Neural cell (in vitro differentiated cells): ENCODE results near the gene DBF4B. TPM values are rescaled to one million over a fixed set of nuclear protein-coding genes. Genes with fewer than 3 reads are reported as not detected.

Experiments
- H2AFZ ChIP-seq: fragments of 200-600, 300-800 bp; sonication (generic), shearing (Covaris generic); 2 replicates; pipeline ENCODE4 v1.6.0; 2014; ENCODE audit warnings: low read depth, mild to moderate bottlenecking, antibody characterized with exemption, low read length, moderate library complexity
- H3F3A ChIP-seq: fragments of 200-600 bp; shearing (Covaris generic); 2 replicates; pipeline ENCODE4 v1.6.1; 2016; ENCODE audit warnings: mild to moderate bottlenecking, moderate library complexity, mixed read lengths, antibody characterized with exemption, low read length; ENCODE audit not compliant: insufficient read depth, poor library complexity, severe bottlenecking
- H3K27ac ChIP-seq: fragments of 200-600, 300-800 bp; sonication (generic), shearing (Covaris generic); 2 replicates; pipeline ENCODE4 v1.5.1; 2014; ENCODE audit warnings: mild to moderate bottlenecking, low read length, moderate library complexity
- H3K27me3 ChIP-seq: fragments of 300-800, 200-600 bp; sonication (generic), shearing (Covaris generic); 2 replicates; pipeline ENCODE4 v1.6.0; 2014; ENCODE audit warnings: mild to moderate bottlenecking, low read depth, low read length, moderate library complexity; ENCODE audit not compliant: insufficient read depth
- H3K36me3 ChIP-seq: fragments of 300-800, 200-600 bp; sonication (generic), shearing (Covaris generic); 2 replicates; pipeline ENCODE4 v1.5.1; 2014; ENCODE audit warnings: mild to moderate bottlenecking, antibody characterized with exemption, low read length, moderate library complexity; ENCODE audit not compliant: insufficient read depth
- H3K4me2 ChIP-seq: fragments of 300-800, 200-600 bp; sonication (generic), shearing (Covaris generic); 2 replicates; pipeline ENCODE4 v1.6.0; 2014; ENCODE audit warnings: mild to moderate bottlenecking, low read length
- H3K4me3 ChIP-seq: fragments of 300-800, 200-600 bp; sonication (generic), shearing (Covaris generic); 2 replicates; pipeline ENCODE4 v1.5.1; 2014; ENCODE audit warnings: mild to moderate bottlenecking, low read length, moderate library complexity
- H3K79me2 ChIP-seq: fragments of 200-600 bp; shearing (Covaris generic); replicated peaks from 2 replicates; pipeline ENCODE4 v1.6.0; 2014; ENCODE audit warnings: mild to moderate bottlenecking, low read length, moderate library complexity; ENCODE audit not compliant: insufficient read depth
- H3K9ac ChIP-seq: fragments of 300-800, 200-600 bp; sonication (generic), shearing (Covaris generic); 2 replicates; pipeline ENCODE4 v1.6.1; 2016; ENCODE audit warnings: mild to moderate bottlenecking, low read length, mixed read lengths
- H3K9me2 ChIP-seq: fragments of 200-600 bp; shearing (Covaris generic); 2 replicates; pipeline ENCODE4 v1.6.1; 2016; ENCODE audit warnings: mild to moderate bottlenecking, low read length, mixed read lengths; ENCODE audit not compliant: insufficient read depth
- H3K9me3 ChIP-seq: fragments of 200-600, 300-800 bp; sonication (generic), shearing (Covaris generic); 2 replicates; pipeline ENCODE4 v1.6.1; 2016; ENCODE audit warnings: mild to moderate bottlenecking, mixed run types, low read length, moderate library complexity, mixed read lengths
- H4K20me1 ChIP-seq: fragments of 200-600 bp; shearing (Covaris generic); 2 replicates; pipeline ENCODE4 v1.6.1; 2016; ENCODE audit warnings: mild to moderate bottlenecking, mixed run types; ENCODE audit not compliant: insufficient read depth
- CTCF ChIP-seq: fragments of 450-650 bp; IDR thresholded peaks from 2 replicates; pipeline ENCODE4 v1.5.1; 2014; ENCODE audit warnings: antibody characterized with exemption, mild to moderate bottlenecking, moderate library complexity; ENCODE audit not compliant: poor library complexity, severe bottlenecking
- EP300 ChIP-seq: fragments of 450-650 bp; conservative IDR thresholded peaks from 2 replicates; pipeline ENCODE4 v1.6.1; 2014; ENCODE audit warnings: antibody characterized with exemption, mild to moderate bottlenecking, moderate library complexity; ENCODE audit not compliant: poor library complexity, severe bottlenecking
- EZH2 ChIP-seq: fragments of 200-600, 300-800 bp; shearing (Covaris generic), sonication (generic); IDR thresholded peaks from 2 replicates; pipeline ENCODE4 v1.6.1; 2014; ENCODE audit warnings: antibody characterized with exemption, low read length, borderline replicate concordance, mild to moderate bottlenecking; ENCODE audit not compliant: insufficient read depth, poor library complexity, severe bottlenecking
- MXI1 ChIP-seq: fragments of 450-650 bp; conservative IDR thresholded peaks from 2 replicates; pipeline ENCODE4 v1.6.1; 2014; ENCODE audit warnings: antibody characterized with exemption, mild to moderate bottlenecking; ENCODE audit not compliant: poor library complexity, severe bottlenecking
- POLR2AphosphoS5 ChIP-seq: IDR thresholded peaks from 2 replicates; pipeline ENCODE4 v1.6.1; 2012
- RAD21 ChIP-seq: fragments of 450-650 bp; conservative IDR thresholded peaks from 2 replicates; pipeline ENCODE4 v1.6.1; 2014; ENCODE audit warnings: antibody characterized with exemption, mild to moderate bottlenecking, moderate library complexity
- REST ChIP-seq: IDR thresholded peaks from 2 replicates; pipeline ENCODE4 v1.6.1; 2012; ENCODE audit warnings: borderline replicate concordance
- SMC3 ChIP-seq: fragments of 450-650 bp; conservative IDR thresholded peaks from 2 replicates; pipeline ENCODE4 v1.6.1; 2014; ENCODE audit warnings: antibody characterized with exemption, mild to moderate bottlenecking, moderate library complexity; ENCODE audit not compliant: poor library complexity
- TAF1 ChIP-seq: IDR thresholded peaks from 2 replicates; pipeline ENCODE4 v1.6.1; 2012; ENCODE audit warnings: low read depth
- polyA plus RNA-seq: library from polyadenylated mRNA; depleted of rRNA; stranded (reverse); fragments of >200 nt; gene quantifications from 2 replicates; pipeline ENCODE4 v1.2.3, GENCODE V29; 2014

Gene DBF4B
- polyA plus RNA-seq, 1 donor from 2014 or later = 10.7 TPM

GRCh38 chr17:44796731-44797130, 88.3 kb downstream of the DBF4B start:
- no peak overlapping the region for H2AFZ ChIP-seq
- H3K27me3 ChIP-seq = no peaks in the 10 kb centered on the region
- H3K4me3 ChIP-seq = no peak overlapping the region
- no peaks in the 10 kb centered on the region for H4K20me1 ChIP-seq
- H3K9me2 ChIP-seq = no peaks in the 10 kb centered on the region
- H3K9me3 ChIP-seq = no peaks in the 10 kb centered on the region
- H3F3A ChIP-seq = no peaks in the 10 kb centered on the region
- no peaks in the 10 kb centered on the region for H3K36me3 ChIP-seq
- H3K27ac ChIP-seq = no peak overlapping the region
- no peaks in the 10 kb centered on the region for H3K79me2 ChIP-seq
- no peak overlapping the region for H3K9ac ChIP-seq
- no peak for TF ChIP-seq TAF1
- no peak for TF ChIP-seq RAD21
- TF ChIP-seq SMC3 = no peak
- no peak for TF ChIP-seq REST
- TF ChIP-seq POLR2AphosphoS5 = no peak
- TF ChIP-seq EP300 = no peak
- TF ChIP-seq CTCF = no peak
- no peak for TF ChIP-seq MXI1
- no peak for TF ChIP-seq EZH2
- H3K4me2 ChIP-seq = no peak overlapping the region

GRCh38 chr17:44797802-44798201, 89.3 kb downstream of the DBF4B start:
- Histone ChIP-seq H3K27me3 (no peaks in the 10 kb centered on the region), H3K79me2 (no peaks in the 10 kb centered on the region), H2AFZ (no peak overlapping the region), H4K20me1 (no peaks in the 10 kb centered on the region), H3K9ac (no peak overlapping the region), H3K4me2 (no peak overlapping the region), H3F3A (no peaks in the 10 kb centered on the region), H3K4me3 (no peak overlapping the region), H3K36me3 (no peaks in the 10 kb centered on the region), H3K9me2 (no peaks in the 10 kb centered on the region), H3K27ac (no peak overlapping the region), H3K9me3 (no peaks in the 10 kb centered on the region)
- TF ChIP-seq MXI1 (no peak), SMC3 (no peak), REST (no peak), RAD21 (no peak), EP300 (no peak), EZH2 (no peak), POLR2AphosphoS5 (no peak), TAF1 (no peak), CTCF (no peak)
